OCI-LY7 (cell line): ENCODE measurements around the gene EGR2.

Experiments
- CTCF ChIP-seq: fragments of 200-600 bp; sonication (generic); conservative IDR thresholded peaks from 2 replicates; pipeline ENCODE4 v1.5.1; 2014; ENCODE audit warnings: mild to moderate bottlenecking, antibody characterized with exemption, low read length, moderate library complexity, mixed read lengths
- EZH2phosphoT487 ChIP-seq: fragments of 200-600 bp; sonication (generic); IDR thresholded peaks from 2 replicates; pipeline ENCODE4 v1.6.1; 2018; ENCODE audit warnings: low read depth, borderline replicate concordance, mild to moderate bottlenecking, mixed run types, antibody characterized with exemption, low read length, moderate library complexity, mixed read lengths

- TF ChIP-seq CTCF = no peak
- TF ChIP-seq EZH2phosphoT487 = no peak
Observed at GRCh38 chr10:62816076-62816330, 163 bp downstream of the EGR2 start.
